Measurements from ENCODE around the gene GOLGA6A.
"Not testable (repeated sequence)": the region's sequence is repeated elsewhere in the genome, so short reads cannot be mapped to it uniquely, and the experiment has no call there.

The GOLGA6A gene

GRCh38 chr15:74060251-74060650, 22.1 kb downstream of the GOLGA6A start:
- Histone ChIP-seq H3K4me2 (ENCODE audit: low read depth, low read length, poor library complexity, severe bottlenecking) (no peak overlapping the region), H3K36me3 (ENCODE audit: low read length) (no peaks in the 10 kb centered on the region), H3K9me3 (ENCODE audit: insufficient read depth, low read length) (no peaks in the 10 kb centered on the region), H3F3A (ENCODE audit: insufficient read depth) (no peaks in the 10 kb centered on the region), H4K20me1 (ENCODE audit: low read depth, low read length) (no peaks in the 10 kb centered on the region), H3K9me2 (replicated peaks; ENCODE audit: insufficient read depth, low read length) (no peaks in the 10 kb centered on the region), H3K79me2 (ENCODE audit: insufficient read depth, low read length) (no peaks in the 10 kb centered on the region), H3K4me3 (ENCODE audit: insufficient read depth, low read length, poor library complexity, severe bottlenecking) (no peak overlapping the region), H3K27me3 (ENCODE audit: low read length) (no peaks in the 10 kb centered on the region), H3K27ac (ENCODE audit: low read depth, low read length) (no peak overlapping the region), H2AFZ (ENCODE audit: low read depth, low read length, severe bottlenecking) (no peak overlapping the region), H3K9ac (ENCODE audit: low read length) (no peak overlapping the region)
- TF ChIP-seq CTCF (IDR thresholded peaks at IDR 0.05; ENCODE audit: insufficient read depth, low read length, poor library complexity, severe bottlenecking): no peak
- TF ChIP-seq EZH2phosphoT487 (conservative IDR thresholded peaks at IDR 0.05; ENCODE audit: low read length): no peak

- H3K4me2 ChIP-seq (ENCODE audit: low read depth, low read length, poor library complexity, severe bottlenecking); H3K36me3 ChIP-seq (ENCODE audit: low read length); H2AFZ ChIP-seq (ENCODE audit: low read depth, low read length, severe bottlenecking); H3K79me2 ChIP-seq (ENCODE audit: insufficient read depth, low read length); H3F3A ChIP-seq (ENCODE audit: insufficient read depth); H3K4me3 ChIP-seq (ENCODE audit: insufficient read depth, low read length, poor library complexity, severe bottlenecking); H3K27ac ChIP-seq (ENCODE audit: low read depth, low read length); H3K9me2 ChIP-seq (replicated peaks; ENCODE audit: insufficient read depth, low read length); H3K9ac ChIP-seq (ENCODE audit: low read length); H4K20me1 ChIP-seq (ENCODE audit: low read depth, low read length); H3K27me3 ChIP-seq (ENCODE audit: low read length); H3K9me3 ChIP-seq (ENCODE audit: insufficient read depth, low read length): not testable (repeated sequence)
These were observed 23.1 kb downstream of the GOLGA6A start for GRCh38 chr15:74059050-74059833.

GRCh38 chr15:74056330-74056729, 26.0 kb downstream of the GOLGA6A start:
- H3K9me2 ChIP-seq (replicated peaks; ENCODE audit: insufficient read depth, low read length); H3K4me2 ChIP-seq (ENCODE audit: low read depth, low read length, poor library complexity, severe bottlenecking); H3K36me3 ChIP-seq (ENCODE audit: low read length); H3K27me3 ChIP-seq (ENCODE audit: low read length); H3K9ac ChIP-seq (ENCODE audit: low read length); H2AFZ ChIP-seq (ENCODE audit: low read depth, low read length, severe bottlenecking); H4K20me1 ChIP-seq (ENCODE audit: low read depth, low read length); H3K79me2 ChIP-seq (ENCODE audit: insufficient read depth, low read length); H3F3A ChIP-seq (ENCODE audit: insufficient read depth); H3K27ac ChIP-seq (ENCODE audit: low read depth, low read length); H3K9me3 ChIP-seq (ENCODE audit: insufficient read depth, low read length); H3K4me3 ChIP-seq (ENCODE audit: insufficient read depth, low read length, poor library complexity, severe bottlenecking): not testable (repeated sequence)

GRCh38 chr15:74055804-74056203, 26.5 kb downstream of the GOLGA6A start:
- TF ChIP-seq CTCF (IDR thresholded peaks at IDR 0.05; ENCODE audit: insufficient read depth, low read length, poor library complexity, severe bottlenecking) (no peak), EZH2phosphoT487 (conservative IDR thresholded peaks at IDR 0.05; ENCODE audit: low read length) (no peak)
- no peaks in the 10 kb centered on the region for H3K36me3 ChIP-seq (ENCODE audit: low read length)
- no peaks in the 10 kb centered on the region for H3F3A ChIP-seq (ENCODE audit: insufficient read depth)
- H4K20me1 ChIP-seq (ENCODE audit: low read depth, low read length): no peaks in the 10 kb centered on the region
- H2AFZ ChIP-seq (ENCODE audit: low read depth, low read length, severe bottlenecking): no peak overlapping the region
- H3K27me3 ChIP-seq (ENCODE audit: low read length): no peaks in the 10 kb centered on the region
- no peak overlapping the region for H3K9ac ChIP-seq (ENCODE audit: low read length)
- no peak overlapping the region for H3K27ac ChIP-seq (ENCODE audit: low read depth, low read length)
- H3K4me2 ChIP-seq (ENCODE audit: low read depth, low read length, poor library complexity, severe bottlenecking): no peak overlapping the region
- H3K9me2 ChIP-seq (replicated peaks; ENCODE audit: insufficient read depth, low read length): no peaks in the 10 kb centered on the region
- H3K79me2 ChIP-seq (ENCODE audit: insufficient read depth, low read length): no peaks in the 10 kb centered on the region
- H3K9me3 ChIP-seq (ENCODE audit: insufficient read depth, low read length): no peaks in the 10 kb centered on the region
- H3K4me3 ChIP-seq (ENCODE audit: insufficient read depth, low read length, poor library complexity, severe bottlenecking): no peak overlapping the region

Data from SU-DHL-6 (cell line).